Astrocyte of the spinal cord (primary cell): ENCODE results near the gene ZFHX3.

Source experiments
- DNase-seq: peaks from one replicate; pipeline ENCODE4 v3.0.0; 2011; ENCODE audit warnings: low read depth, low spot score
- H3K4me3 ChIP-seq: 2 replicates; pipeline ENCODE4 v1.5.1; 2011; ENCODE audit warnings: low read depth, mild to moderate bottlenecking, low read length, moderate library complexity
- CTCF ChIP-seq: IDR thresholded peaks from 2 replicates; pipeline ENCODE4 v1.5.1; 2012; ENCODE audit warnings: low read depth, mild to moderate bottlenecking, low read length, inconsistent platforms
- in situ Hi-C: cut with HindIII; loops from 2 replicates; pipeline ENCODE4 v1.10.0; 2017; ENCODE audit warnings: low sequenced_read_pairs

The ZFHX3 gene

GRCh38 chr16:72875291-72876031, 172.5 kb downstream of the ZFHX3 start:
- in situ Hi-C loops, result no loop called here
- TF ChIP-seq CTCF, result no peak
- no peak for DNase-seq
- H3K4me3 ChIP-seq, result no peak overlapping the region

GRCh38 chr16:72873853-72874252, 174.1 kb downstream of the ZFHX3 start:
- H3K4me3 ChIP-seq, result no peak overlapping the region
- TF ChIP-seq CTCF, result no peak
- no peak for DNase-seq
- in situ Hi-C loops, result no loop called here

GRCh38 chr16:72873044-72873443, 174.9 kb downstream of the ZFHX3 start:
- in situ Hi-C loops, result no loop called here
- H3K4me3 ChIP-seq, result no peak overlapping the region
- no peak for TF ChIP-seq CTCF
- no peak for DNase-seq

- no peak for TF ChIP-seq CTCF
- DNase-seq, result no peak
- in situ Hi-C loops, result no loop called here
Observed at GRCh38 chr16:72865835-72866234, 182.1 kb downstream of the ZFHX3 start.

GRCh38 chr16:72865258-72865657, 182.7 kb downstream of the ZFHX3 start:
- no peak for TF ChIP-seq CTCF
- no peak for DNase-seq
- in situ Hi-C loops, result no loop called here
- no peak overlapping the region for H3K4me3 ChIP-seq

More at GRCh38 chr16:72865835-72866234, 182.1 kb downstream of the ZFHX3 start:
- no peak overlapping the region for H3K4me3 ChIP-seq

- no peak overlapping the region for H3K4me3 ChIP-seq
- in situ Hi-C loops, result no loop called here
- TF ChIP-seq CTCF, result no peak
Observed at GRCh38 chr16:72864130-72864833, 183.6 kb downstream of the ZFHX3 start.

More at GRCh38 chr16:72864130-72864833, 183.6 kb downstream of the ZFHX3 start:
- no peak for DNase-seq
